HT1080 (cell line): ENCODE data around the gene PARP15. TPM values are rescaled to one million over a fixed set of nuclear protein-coding genes. Genes with fewer than 3 reads are reported as not detected.
"Not testable (repeated sequence)": the region's sequence is repeated elsewhere in the genome, so short reads cannot be mapped to it uniquely, and the experiment has no call there.

ENCODE experiments used
- DNase-seq: peaks from one replicate; pipeline ENCODE4 v3.0.0-alpha.2; 2015; ENCODE audit warnings: low read depth
- total RNA-seq: library from RNA; depleted of rRNA; stranded (reverse); fragments of >200 nt; shearing (Covaris generic); gene quantifications from 2 replicates; pipeline ENCODE4 v1.2.3, GENCODE V29; 2014

The PARP15 gene
- total RNA-seq, 1 experiment from 2014 or later: not detected

DNA sequence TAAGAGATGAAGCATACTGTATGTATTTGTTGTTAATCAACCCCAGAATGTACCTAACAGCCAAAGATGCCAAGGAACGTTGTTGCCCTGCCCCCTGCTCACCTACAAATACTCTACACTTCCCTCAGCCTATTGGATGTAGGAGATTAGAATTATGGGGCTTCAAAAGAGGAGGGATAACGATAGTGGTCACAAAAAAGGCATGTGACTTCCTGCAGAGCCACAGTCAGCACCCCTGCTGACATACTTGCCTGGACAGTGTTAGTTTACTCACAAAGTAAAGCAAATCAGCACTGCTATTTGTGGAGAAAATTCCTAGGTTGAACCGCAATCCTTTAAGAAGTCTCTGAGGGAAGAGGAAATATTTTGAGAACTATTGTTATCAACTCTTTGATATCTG, 37.9 kb downstream of the PARP15 start:
- peak; percentile 36 for DNase-seq

DNA sequence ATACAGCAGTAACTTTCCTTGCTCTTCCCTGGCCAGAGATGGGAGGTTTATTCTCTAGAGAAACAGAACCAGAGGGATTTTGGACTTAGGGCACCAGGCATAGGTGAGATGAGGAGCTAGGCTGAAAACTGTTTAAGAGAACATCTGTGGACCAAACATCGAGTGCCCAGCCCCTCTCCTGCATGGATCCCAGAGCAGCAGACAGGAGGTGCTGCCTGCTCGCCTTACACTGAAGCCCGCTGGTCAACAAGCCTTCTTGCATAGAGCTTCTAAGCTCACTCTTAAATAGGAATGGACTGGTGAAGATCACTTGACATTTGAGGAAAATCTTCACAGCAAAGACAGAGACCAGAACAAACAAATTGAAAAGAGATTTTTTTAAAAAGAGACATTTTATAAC, 41.2 kb downstream of the PARP15 start:
- no peak for DNase-seq

DNA sequence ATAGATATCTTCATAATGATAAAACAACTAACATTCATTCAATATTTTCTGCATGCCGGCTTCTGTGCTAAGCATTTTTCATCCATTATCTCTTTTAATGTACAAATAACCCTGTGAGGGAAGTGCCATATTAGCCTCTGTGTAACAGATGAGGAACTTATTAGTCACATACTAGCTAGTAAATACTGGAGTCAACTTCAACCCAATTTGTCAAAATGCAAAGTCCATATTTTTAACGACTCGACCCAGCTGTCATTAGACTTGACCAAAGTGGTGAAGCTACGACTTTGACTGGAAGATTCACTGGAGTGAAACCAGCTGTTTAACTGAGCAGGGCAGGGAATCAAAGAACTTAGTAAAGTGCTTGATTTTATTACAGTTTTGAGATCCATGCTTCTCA, 41.6 kb downstream of the PARP15 start:
- DNase-seq: no peak

DNA sequence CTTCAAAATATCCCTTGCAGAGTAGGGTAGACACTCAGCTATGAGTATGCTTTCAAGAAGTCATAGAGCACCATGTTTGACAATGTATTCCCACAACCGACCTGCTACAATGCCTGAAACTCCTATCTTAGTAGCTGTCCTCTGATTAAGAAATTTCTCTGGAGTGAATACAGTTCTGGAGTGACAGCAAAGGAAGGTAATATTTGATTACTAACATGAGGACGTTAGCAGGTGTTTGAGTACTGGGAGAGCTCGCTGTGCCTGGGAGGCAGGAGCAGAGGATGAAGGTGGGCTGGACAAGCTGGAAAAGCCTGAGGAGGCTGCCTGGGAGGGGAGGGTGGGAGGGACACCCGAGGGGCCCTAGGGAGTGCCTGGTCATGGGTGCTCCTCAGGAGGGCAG, 42.9 kb downstream of the PARP15 start:
- no peak for DNase-seq

DNA sequence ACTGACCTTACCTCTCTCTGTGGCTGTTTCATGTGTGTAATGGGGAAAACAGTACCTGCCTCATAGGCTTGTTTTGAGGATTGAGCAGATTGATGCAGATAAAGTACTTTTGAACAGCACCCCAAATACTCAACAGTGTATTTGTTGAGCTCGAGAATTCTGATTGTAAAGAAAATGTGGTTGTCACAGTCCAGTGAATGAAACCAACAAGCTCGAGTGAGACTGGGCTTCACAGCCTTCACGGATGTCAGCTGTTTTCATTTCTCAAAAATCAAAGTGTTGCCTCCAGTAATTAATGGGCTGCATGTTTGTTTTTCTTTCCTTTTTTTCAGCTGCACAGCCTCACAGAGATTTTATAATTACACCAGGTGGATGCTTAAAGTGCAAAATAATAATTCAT, 43.7 kb downstream of the PARP15 start:
- DNase-seq: no peak

DNA sequence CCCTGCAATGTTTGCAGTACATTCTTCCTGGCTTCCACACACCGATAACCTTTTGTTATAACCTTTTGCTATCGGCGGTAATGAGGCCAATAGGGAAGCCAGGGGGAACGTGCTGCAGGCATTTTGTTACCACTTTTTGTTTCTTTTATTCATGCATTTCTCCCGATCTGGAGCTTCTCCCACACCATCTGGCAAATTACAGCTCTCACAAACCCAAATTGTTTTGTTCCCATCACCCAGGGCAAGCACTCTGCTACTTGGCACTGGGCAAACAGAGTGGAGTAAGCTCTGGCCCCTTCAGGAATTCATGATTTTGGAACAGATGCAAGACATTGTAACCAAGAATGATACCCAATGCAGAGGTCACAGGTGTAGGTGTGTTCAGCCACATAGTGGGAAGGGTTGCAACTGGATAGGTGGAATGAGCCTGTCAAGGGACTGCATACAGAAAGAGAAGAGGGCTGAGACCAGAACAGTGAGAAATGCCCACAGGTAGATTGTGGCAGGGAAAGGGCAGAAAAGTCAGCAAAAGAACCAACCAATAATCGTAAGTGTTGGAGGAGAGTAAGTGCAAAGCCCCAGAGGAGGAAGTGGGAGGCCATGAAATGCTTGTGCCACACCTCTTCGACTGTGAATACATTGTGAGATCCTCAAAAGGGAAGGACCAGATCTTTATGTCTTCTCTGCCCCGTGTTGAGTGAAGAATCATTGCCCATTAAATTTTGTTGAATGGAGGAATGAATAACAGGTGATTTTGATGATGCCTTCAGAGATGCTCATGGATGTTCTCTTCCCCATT, 45.8 kb downstream of the PARP15 start:
- no peak for DNase-seq

DNA sequence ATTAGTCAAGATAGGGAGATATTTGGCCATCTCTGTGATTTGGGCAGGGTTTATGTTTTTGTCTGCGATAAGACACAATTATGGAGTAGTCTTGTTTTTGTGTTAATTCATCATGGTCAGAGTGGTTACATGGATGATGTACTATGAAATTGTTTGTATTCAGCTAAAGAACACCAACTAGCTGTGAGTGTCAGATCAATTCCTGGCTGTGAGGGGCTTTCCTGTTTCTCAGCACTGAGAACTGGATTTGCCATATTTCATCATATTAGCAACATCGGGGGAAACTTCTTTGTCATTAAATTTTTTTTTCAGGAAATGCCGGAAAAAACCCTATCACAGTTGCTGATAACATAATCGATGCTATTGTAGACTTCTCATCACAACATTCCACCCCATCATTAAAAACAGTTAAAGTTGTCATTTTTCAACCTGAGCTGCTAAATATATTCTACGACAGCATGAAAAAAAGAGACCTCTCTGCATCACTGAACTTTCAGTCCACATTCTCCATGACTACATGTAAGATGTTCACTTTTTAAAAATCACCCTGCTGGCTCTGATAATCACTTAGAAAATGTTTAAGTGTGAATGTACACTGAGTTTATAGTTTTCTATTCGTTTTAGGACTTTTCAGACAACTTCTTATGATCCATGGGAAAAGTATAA, 49.2 kb downstream of the PARP15 start:
- DNase-seq: no peak

GRCh38 chr3:122627301-122627700, 49.9 kb downstream of the PARP15 start:
- DNase-seq: no peak

DNA sequence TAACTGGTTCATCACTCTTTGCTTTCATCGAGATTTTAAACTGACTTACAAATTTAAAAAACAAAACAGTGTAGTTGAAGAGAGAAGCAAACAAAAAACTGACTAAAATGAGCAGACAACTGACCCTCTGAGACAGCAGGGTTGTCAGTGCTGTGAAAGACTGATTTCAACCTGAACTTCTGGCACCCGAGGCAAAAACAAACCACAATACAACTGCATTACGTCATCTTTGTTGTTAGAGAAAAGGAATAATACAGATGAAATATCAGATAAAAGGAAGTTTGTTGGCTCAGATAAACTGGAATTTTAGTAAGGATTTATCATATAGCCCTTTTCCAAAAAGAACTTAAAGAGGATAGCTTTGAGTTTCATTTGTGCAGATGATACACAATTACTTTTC, 51.1 kb downstream of the PARP15 start:
- DNase-seq: peak; percentile 36

GRCh38 chr3:122629763-122630162, 52.3 kb downstream of the PARP15 start:
- no peak for DNase-seq

DNA sequence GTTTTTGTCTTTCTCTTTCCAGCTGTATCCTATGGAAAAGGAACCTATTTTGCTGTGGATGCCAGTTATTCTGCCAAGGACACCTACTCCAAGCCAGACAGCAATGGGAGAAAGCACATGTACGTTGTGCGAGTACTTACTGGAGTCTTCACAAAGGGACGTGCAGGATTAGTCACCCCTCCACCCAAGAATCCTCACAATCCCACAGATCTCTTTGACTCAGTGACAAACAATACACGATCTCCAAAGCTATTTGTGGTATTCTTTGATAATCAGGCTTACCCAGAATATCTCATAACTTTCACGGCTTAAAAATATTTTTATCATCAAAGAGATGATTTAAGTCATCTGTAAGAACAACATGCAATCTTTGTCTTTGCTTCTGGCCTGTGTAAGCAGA, 58.3 kb downstream of the PARP15 start:
- peak; percentile 37 for DNase-seq

GRCh38 chr3:122636697-122637096, 59.2 kb downstream of the PARP15 start:
- DNase-seq: no peak

DNA sequence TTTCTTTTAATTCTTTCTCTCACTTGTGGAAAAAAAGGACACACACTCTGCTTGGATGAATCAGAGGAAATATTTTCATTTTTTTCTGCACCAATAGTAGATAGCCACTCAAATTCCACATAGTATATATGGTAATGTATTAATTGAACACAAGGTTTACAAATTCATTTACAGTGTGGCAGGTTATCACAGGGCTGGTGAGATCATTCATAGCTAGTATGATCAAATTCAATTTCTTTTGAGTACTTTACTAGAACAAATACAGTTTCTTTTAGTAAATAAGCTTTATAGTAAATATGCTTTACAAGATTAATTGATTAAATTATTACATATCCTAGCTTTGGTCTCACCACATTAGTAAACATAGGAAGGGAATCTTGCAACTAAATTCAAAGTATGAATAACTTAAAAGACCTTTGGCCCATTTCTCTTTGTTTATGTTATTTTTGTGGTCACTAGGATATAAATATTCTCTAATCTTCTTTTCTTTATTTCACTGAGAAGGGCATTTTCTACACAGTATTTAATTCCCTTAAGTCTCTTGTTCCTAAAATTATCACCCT, 63.1 kb downstream of the PARP15 start:
- no peak for DNase-seq

DNA sequence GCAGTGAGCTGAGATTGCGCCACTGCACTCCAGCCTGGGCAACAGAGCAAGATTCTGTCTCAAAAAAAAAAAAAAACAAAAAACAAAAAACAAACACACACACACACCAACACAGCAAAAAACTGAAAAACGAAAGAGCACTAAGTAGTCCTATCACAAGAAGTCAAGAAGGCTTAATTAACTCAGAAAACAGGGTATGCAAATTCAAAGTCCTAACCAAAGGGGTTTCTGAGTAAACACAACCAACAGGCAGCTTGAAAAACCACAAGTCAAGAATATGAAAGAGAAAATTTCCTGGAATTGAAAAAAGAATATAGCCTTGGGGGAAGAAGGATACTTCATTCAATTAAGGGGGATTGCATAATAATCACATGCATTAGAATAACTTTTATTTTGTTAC, 65.5 kb downstream of the PARP15 start:
- no peak for DNase-seq

DNA sequence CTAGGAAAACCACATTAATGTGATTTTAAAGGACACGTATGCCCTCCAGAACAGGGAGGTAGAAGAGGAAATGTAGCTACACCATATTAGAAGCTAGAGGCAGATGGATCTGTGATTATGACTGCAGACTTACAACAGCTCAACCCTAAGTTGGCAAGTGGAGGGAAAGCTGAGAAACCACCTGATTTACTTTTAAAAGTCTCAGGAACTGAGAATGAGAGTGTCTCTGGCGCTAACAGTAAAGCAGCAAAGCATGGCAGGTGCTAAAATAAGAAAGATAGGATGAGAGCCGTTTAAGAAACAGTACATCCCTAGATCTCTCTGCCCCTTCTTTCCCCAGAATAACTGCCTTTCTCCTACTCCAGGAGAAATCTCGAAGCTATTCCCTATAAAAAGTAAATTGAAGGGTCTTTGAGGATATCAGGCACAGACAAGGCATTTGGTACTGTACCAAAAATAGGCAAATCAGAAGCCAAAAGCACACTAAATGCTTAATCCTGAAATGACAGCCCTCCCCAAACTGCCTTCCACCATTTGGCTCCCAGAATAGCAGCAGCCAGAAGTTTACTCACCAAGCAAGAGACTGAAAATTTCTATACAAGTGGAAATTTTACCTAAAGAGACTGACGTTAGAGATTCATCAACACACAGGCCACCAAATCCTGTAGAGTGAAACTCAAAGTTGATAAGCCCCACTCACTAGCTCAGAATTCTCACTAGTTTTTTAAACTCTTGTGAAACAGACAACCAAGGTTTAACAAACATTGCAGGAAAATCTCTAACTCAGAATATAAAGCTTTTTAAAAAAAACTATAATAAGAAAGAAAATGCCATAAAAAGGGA, 68.9 kb downstream of the PARP15 start:
- no peak for DNase-seq

DNA sequence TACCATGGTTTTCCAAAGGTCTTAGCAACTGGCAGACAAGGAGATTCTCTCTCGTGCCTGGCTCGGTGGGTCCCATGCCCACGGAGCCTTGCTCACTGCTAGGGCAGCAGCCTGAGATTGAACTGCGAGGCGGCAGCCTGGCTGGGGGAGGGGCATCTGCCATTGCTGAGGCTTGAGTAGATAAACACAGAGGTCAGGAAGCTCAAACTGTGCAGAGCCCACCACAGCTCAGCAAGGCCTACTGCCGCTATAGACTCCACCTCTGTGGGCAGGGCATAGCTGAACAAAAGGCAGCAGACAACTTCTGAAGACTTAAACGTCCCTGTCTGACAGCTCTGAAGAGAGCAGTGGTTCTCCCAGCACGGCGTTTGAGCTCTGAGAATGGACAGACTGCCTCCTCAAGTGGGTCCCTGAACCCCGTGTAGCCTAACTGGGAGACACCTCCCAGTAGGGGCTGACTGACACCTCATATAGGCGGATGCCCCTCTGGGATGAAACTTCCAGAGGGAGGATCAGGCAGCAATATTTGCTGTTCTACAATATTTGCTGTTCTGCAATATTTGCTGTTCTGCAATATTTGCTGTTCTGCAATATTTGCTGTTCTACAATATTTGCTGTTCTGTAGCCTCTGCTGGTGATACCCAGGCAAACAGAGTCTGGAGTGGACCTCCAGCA, 73.9 kb downstream of the PARP15 start:
- DNase-seq: not testable (repeated sequence)

- DNase-seq: not testable (repeated sequence)
These were observed 74.5 kb downstream of the PARP15 start for GRCh38 chr3:122651962-122652361.

- DNase-seq: not testable (repeated sequence)
These were observed 80.9 kb downstream of the PARP15 start for GRCh38 chr3:122658336-122658735.

- no peak for DNase-seq
These were observed 83.0 kb downstream of the PARP15 start for GRCh38 chr3:122660297-122660974.

DNA sequence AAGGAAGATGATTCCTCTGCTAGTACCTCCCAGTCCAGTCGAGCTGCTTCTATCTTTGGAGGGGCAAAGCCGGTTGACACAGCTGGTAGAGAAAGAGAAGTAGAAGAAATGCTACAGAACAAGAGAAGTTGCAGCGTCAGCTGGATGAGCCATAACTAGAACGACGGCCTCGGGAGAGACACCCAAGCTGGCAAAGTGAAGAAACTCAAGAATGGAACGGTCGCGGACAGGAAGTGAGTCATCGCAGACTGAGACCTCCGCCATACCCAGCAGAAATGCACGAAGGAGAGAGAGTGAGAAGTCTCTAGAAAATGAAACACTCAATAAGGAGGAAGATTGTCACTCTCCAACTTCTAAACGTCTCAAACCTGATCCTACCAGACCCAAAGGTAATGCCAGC, 84.2 kb downstream of the PARP15 start:
- peak; percentile 61 for DNase-seq

- DNase-seq: no peak
These were observed 85.1 kb downstream of the PARP15 start for GRCh38 chr3:122662505-122662904.
